Keratinocyte (primary cell): ENCODE results near the gene C14orf119.

ENCODE experiments used
- CTCF ChIP-seq, 3 experiments: IDR thresholded peaks in 1 of 3; conservative IDR thresholded peaks in 1 of 3; optimal IDR thresholded peaks in 1 of 3; 2 replicates in 2 of 3; 3 replicates in 1 of 3; pipeline versions ENCODE3 to v1.5.1; 2011; ENCODE audit warnings: low read length in 3 of 3, mild to moderate bottlenecking in 3 of 3, moderate library complexity in 2 of 3, control low read depth in 1 of 3, inconsistent platforms in 1 of 3; ENCODE audit not compliant: insufficient read depth in 2 of 3; ENCODE audit errors: extremely low read depth in 1 of 3
- EZH2 ChIP-seq: IDR thresholded peaks from one replicate; pipeline ENCODE4 v1.6.1; 2012; ENCODE audit warnings: inconsistent platforms, mild to moderate bottlenecking, low read length, moderate library complexity

GRCh38 chr14:23055147-23055550 lies 40.2 kb upstream of the C14orf119 start:
- TF ChIP-seq CTCF (optimal IDR thresholded peaks at IDR 0.05 in 1 of 3, IDR thresholded peaks at IDR 0.05 in 1 of 3, conservative IDR thresholded peaks at IDR 0.05 in 1 of 3; ENCODE audit: extremely low read depth in 1 of 3, insufficient read depth in 2 of 3, low read length in 3 of 3) = no peak
- TF ChIP-seq EZH2 = no peak
